ENCODE measurements around the gene SLC5A1.

DNA sequence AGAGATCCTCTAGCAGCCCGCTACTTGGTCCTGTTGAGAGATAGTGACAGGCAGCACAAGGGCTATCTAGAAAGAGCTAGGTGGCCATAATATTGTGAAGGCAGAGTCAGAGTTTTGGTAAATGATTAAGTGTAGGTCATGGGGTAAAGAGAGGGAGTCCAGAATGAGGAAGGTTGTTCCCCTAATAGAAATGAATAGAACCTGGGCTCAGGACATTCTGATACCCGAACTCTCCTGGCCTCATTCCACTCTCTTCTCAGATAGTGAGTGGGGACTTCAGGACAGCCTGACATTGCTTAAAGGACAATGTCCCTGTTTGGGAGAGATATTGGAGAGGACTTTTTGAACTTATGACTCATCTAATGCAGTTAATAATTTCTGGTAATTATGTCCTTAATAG is 20.6 kb downstream of the SLC5A1 start:
- TF ChIP-seq, protein P1, sequence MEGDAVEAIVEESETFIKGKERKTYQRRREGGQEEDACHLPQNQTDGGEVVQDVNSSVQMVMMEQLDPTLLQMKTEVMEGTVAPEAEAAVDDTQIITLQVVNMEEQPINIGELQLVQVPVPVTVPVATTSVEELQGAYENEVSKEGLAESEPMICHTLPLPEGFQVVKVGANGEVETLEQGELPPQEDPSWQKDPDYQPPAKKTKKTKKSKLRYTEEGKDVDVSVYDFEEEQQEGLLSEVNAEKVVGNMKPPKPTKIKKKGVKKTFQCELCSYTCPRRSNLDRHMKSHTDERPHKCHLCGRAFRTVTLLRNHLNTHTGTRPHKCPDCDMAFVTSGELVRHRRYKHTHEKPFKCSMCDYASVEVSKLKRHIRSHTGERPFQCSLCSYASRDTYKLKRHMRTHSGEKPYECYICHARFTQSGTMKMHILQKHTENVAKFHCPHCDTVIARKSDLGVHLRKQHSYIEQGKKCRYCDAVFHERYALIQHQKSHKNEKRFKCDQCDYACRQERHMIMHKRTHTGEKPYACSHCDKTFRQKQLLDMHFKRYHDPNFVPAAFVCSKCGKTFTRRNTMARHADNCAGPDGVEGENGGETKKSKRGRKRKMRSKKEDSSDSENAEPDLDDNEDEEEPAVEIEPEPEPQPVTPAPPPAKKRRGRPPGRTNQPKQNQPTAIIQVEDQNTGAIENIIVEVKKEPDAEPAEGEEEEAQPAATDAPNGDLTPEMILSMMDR (IDR thresholded peaks at IDR 0.05), result no peak
- no peak for TF ChIP-seq POLR2A (IDR thresholded peaks at IDR 0.05)
